Neural progenitor cell (in vitro differentiated cells): ENCODE measurements around the gene DNAJA4. TPM values are rescaled to one million over a fixed set of nuclear protein-coding genes. Genes with fewer than 3 reads are reported as not detected.

Experiments
- DNase-seq: peaks from one replicate; pipeline ENCODE4 v3.0.0-alpha.2; 2016; ENCODE audit warnings: low spot score
- H2AFZ ChIP-seq: fragments of 200-600 bp; sonication (generic); replicated peaks from 2 replicates; pipeline ENCODE4 v1.6.1; 2016; ENCODE audit warnings: antibody characterized with exemption
- H3F3A ChIP-seq: fragments of 200-600 bp; sonication (generic); 2 replicates; pipeline ENCODE4 v1.6.1; 2016; ENCODE audit warnings: antibody characterized with exemption, low read depth
- H3K27ac ChIP-seq: fragments of 200-600 bp; sonication (generic); 2 replicates; pipeline ENCODE4 v1.5.1; 2016; ENCODE audit warnings: mild to moderate bottlenecking
- H3K27me3 ChIP-seq: fragments of 200-600 bp; sonication (generic); 2 replicates; pipeline ENCODE4 v1.6.1; 2016; ENCODE audit warnings: mild to moderate bottlenecking, moderate library complexity
- H3K36me3 ChIP-seq: fragments of 200-600 bp; sonication (generic); 2 replicates; pipeline ENCODE4 v1.5.1; 2016
- H3K4me1 ChIP-seq: fragments of 200-600 bp; sonication (generic); 2 replicates; pipeline ENCODE4 v1.6.1; 2016; ENCODE audit warnings: mixed run types
- H3K4me2 ChIP-seq: fragments of 200-600 bp; sonication (generic); 2 replicates; pipeline ENCODE4 v1.6.1; 2016
- H3K4me3 ChIP-seq: fragments of 200-600 bp; sonication (generic); 2 replicates; pipeline ENCODE4 v1.5.1; 2016
- H3K79me2 ChIP-seq: fragments of 200-600 bp; sonication (generic); 2 replicates; pipeline ENCODE4 v1.6.1; 2016; ENCODE audit warnings: low read depth
- H3K9ac ChIP-seq: fragments of 200-600 bp; sonication (generic); 2 replicates; pipeline ENCODE4 v1.6.1; 2016
- H3K9me3 ChIP-seq: fragments of 200-600 bp; sonication (generic); 2 replicates; pipeline ENCODE4 v1.5.1; 2016; ENCODE audit warnings: low read depth
- H4K20me1 ChIP-seq: fragments of 200-600 bp; sonication (generic); 2 replicates; pipeline ENCODE4 v1.6.1; 2016; ENCODE audit warnings: low read depth
- H3K27ac Mint-ChIP-seq: 3 replicates; pipeline ENCODE4 v1.8.0; 2021; ENCODE audit warnings: mixed read lengths
- H3K27me3 Mint-ChIP-seq: 2 replicates; pipeline ENCODE4 v1.8.0; 2022; ENCODE audit warnings: low read depth, mild to moderate bottlenecking, inconsistent platforms, moderate library complexity, mixed read lengths; ENCODE audit not compliant: insufficient read depth
- H3K36me3 Mint-ChIP-seq: 3 replicates; pipeline ENCODE4 v1.8.0; 2021; ENCODE audit warnings: mixed read lengths
- H3K4me1 Mint-ChIP-seq: 3 replicates; pipeline ENCODE4 v1.8.0; 2021; ENCODE audit warnings: mixed read lengths
- H3K4me3 Mint-ChIP-seq: 3 replicates; pipeline ENCODE4 v1.8.0; 2021; ENCODE audit warnings: mild to moderate bottlenecking, moderate library complexity, mixed read lengths
- H3K9me3 Mint-ChIP-seq: 3 replicates; pipeline ENCODE4 v1.8.0; 2020; ENCODE audit warnings: mixed read lengths
- CTCF ChIP-seq: fragments of 200-600 bp; sonication (generic); IDR thresholded peaks from 2 replicates; pipeline ENCODE4 v1.5.1; 2017; ENCODE audit warnings: antibody characterized with exemption, mild to moderate bottlenecking
- EZH2 ChIP-seq: fragments of 200-600 bp; sonication (generic); IDR thresholded peaks from 2 replicates; pipeline ENCODE4 v1.6.1; 2017; ENCODE audit warnings: antibody characterized with exemption, mild to moderate bottlenecking, moderate library complexity
- EZH2phosphoT487 ChIP-seq: fragments of 200-600 bp; sonication (generic); IDR thresholded peaks from 2 replicates; pipeline ENCODE4 v1.6.1; 2017; ENCODE audit warnings: antibody characterized with exemption
- total RNA-seq: library from RNA; depleted of rRNA; stranded (reverse); fragments of >200 nt; gene quantifications from 2 replicates; pipeline ENCODE4 v1.2.3, GENCODE V29; 2015; ENCODE audit warnings: low replicate concordance

The DNAJA4 gene
- total RNA-seq, 1 donor from 2014 or later, result not detected

GRCh38 chr15:78306176-78306774 is 41.9 kb downstream of the DNAJA4 start:
- Histone ChIP-seq H3K4me3 (no peak overlapping the region), H3K79me2 (no peaks in the 10 kb centered on the region), H3K9me3 (no peaks in the 10 kb centered on the region), H3K9ac (no peak overlapping the region), H3K27me3 (peaks cover 15% of the 10 kb centered on the region), H4K20me1 (no peaks in the 10 kb centered on the region), H3F3A (peaks cover 6% of the 10 kb centered on the region), H3K36me3 (no peaks in the 10 kb centered on the region), H2AFZ (no peak overlapping the region), H3K4me1 (peaks cover 4% of the 10 kb centered on the region), H3K4me2 (no peak overlapping the region), H3K27ac (no peak overlapping the region)
- H3K9me3 Mint-ChIP-seq, result no peaks in the 10 kb centered on the region
- H3K27ac Mint-ChIP-seq, result peak overlapping the region; percentile 53
- no peaks in the 10 kb centered on the region for H3K36me3 Mint-ChIP-seq
- peaks cover 3% of the 10 kb centered on the region for H3K27me3 Mint-ChIP-seq
- H3K4me3 Mint-ChIP-seq, result no peak overlapping the region
- no peak for DNase-seq
- no peak for TF ChIP-seq EZH2
- TF ChIP-seq CTCF, result no peak
- TF ChIP-seq EZH2phosphoT487, result no peak
- peaks cover 27% of the 10 kb centered on the region for H3K4me1 Mint-ChIP-seq

GRCh38 chr15:78307976-78308375 is 43.6 kb downstream of the DNAJA4 start:
- Mint-ChIP-seq H3K4me3 (no peak overlapping the region), H3K4me1 (peaks cover 41% of the 10 kb centered on the region), H3K9me3 (no peaks in the 10 kb centered on the region), H3K27me3 (peaks cover 3% of the 10 kb centered on the region), H3K27ac (no peak overlapping the region), H3K36me3 (no peaks in the 10 kb centered on the region)
- H3K4me3 ChIP-seq, result no peak overlapping the region
- no peaks in the 10 kb centered on the region for H3K27me3 ChIP-seq
- TF ChIP-seq EZH2phosphoT487 (no peak), EZH2 (no peak), CTCF (no peak)
- no peak for DNase-seq
- peak overlapping the region; percentile 63 for H2AFZ ChIP-seq
- H3F3A ChIP-seq, result peaks cover 16% of the 10 kb centered on the region
- no peaks in the 10 kb centered on the region for H3K79me2 ChIP-seq
- no peaks in the 10 kb centered on the region for H4K20me1 ChIP-seq
- H3K4me2 ChIP-seq, result no peak overlapping the region
- no peak overlapping the region for H3K27ac ChIP-seq
- peaks cover 17% of the 10 kb centered on the region for H3K4me1 ChIP-seq
- H3K9ac ChIP-seq, result no peak overlapping the region
- no peaks in the 10 kb centered on the region for H3K36me3 ChIP-seq
- no peaks in the 10 kb centered on the region for H3K9me3 ChIP-seq

DNA sequence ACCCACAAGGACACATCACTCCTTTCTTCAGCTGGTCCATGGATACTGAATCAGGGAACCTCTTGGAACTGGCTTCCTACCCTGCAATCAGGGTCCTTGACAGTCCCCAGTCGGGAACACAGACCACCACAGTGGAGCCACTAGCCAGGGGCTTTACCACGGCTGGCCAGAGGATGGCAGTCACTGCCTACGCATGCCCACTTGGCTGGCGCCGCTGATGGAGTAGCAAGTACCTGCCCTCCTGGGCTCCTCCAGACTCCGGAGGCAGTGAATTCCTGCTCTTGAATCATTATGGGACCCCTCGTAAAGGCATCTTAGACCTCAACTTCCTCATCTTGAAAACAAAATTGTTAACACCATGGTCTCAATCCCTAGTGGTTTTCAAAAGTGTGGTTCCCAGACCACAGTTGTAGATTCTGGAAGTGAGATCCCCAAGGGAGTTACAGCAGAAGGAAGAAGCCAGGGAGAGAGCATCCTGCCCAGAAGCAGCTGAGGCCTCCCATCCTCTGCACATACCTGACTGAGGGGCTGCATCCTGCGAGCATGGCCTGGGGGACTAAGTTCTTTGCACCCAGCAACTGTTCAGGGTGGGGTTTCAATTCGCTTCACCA is 44.2 kb downstream of the DNAJA4 start:
- peaks cover 46% of the 10 kb centered on the region for H3K4me1 Mint-ChIP-seq
- H2AFZ ChIP-seq, result peak overlapping the region; percentile 82
- H3F3A ChIP-seq, result peaks cover 16% of the 10 kb centered on the region
- H3K9me3 ChIP-seq, result no peaks in the 10 kb centered on the region
- no peak for TF ChIP-seq EZH2
- peak; percentile 94 for TF ChIP-seq CTCF
- TF ChIP-seq EZH2phosphoT487, result no peak
- H3K9me3 Mint-ChIP-seq, result no peaks in the 10 kb centered on the region
- H3K27me3 ChIP-seq, result no peaks in the 10 kb centered on the region
- no peak overlapping the region for H3K27ac ChIP-seq
- H3K4me3 ChIP-seq, result no peak overlapping the region
- peaks cover 22% of the 10 kb centered on the region for H3K4me1 ChIP-seq
- H3K27me3 Mint-ChIP-seq, result peaks cover 3% of the 10 kb centered on the region
- H3K9ac ChIP-seq, result no peak overlapping the region
- peak; percentile 93 for DNase-seq
- H3K4me3 Mint-ChIP-seq, result no peak overlapping the region
- H3K4me2 ChIP-seq, result no peak overlapping the region
- no peaks in the 10 kb centered on the region for H3K36me3 Mint-ChIP-seq
- H3K79me2 ChIP-seq, result no peaks in the 10 kb centered on the region
- no peaks in the 10 kb centered on the region for H3K36me3 ChIP-seq
- H3K27ac Mint-ChIP-seq, result no peak overlapping the region
- H4K20me1 ChIP-seq, result no peaks in the 10 kb centered on the region
